Measurements from ENCODE around the gene SMIM31. TPM values are rescaled to one million over a fixed set of nuclear protein-coding genes. Genes with fewer than 3 reads are reported as not detected.

SMIM31 gene
- total and polyA plus RNA-seq, 3 donors from 2014 or later = not detected

DNA sequence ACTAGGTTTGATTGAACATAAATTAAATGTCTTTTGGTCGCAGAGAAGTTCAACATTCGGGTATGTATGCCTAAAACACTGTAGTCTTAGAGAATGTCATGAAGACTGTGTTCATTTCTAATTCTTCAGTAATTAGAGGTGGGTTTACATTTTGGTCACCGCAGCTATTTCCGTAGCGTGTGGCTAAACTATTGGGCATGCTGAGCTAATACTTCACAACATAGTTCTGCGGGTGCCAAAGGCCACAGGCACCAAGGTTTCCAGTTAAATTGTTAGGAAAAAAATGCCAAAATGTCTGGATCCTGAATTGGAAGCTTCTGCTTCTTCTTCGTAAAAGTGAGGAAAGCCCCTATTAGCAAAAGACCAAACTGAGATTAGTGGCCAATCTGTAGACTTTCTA lies 25.1 kb downstream of the SMIM31 start:
- no peak overlapping the region for H3K4me3 ChIP-seq
- no peaks in the 10 kb centered on the region for H3K27me3 ChIP-seq
- no peaks in the 10 kb centered on the region for H3K9me3 ChIP-seq
- H3K4me1 ChIP-seq = no peaks in the 10 kb centered on the region
- no peak for DNase-seq
- intact Hi-C loops (cut with DNase I; ENCODE audit: low total_unique reads) = no loop called here
- no peaks in the 10 kb centered on the region for H3K36me3 ChIP-seq (ENCODE audit: low read depth, missing control alignments)
- TF ChIP-seq POLR2A (IDR thresholded peaks at IDR 0.05) = no peak
- TF ChIP-seq, protein P1, sequence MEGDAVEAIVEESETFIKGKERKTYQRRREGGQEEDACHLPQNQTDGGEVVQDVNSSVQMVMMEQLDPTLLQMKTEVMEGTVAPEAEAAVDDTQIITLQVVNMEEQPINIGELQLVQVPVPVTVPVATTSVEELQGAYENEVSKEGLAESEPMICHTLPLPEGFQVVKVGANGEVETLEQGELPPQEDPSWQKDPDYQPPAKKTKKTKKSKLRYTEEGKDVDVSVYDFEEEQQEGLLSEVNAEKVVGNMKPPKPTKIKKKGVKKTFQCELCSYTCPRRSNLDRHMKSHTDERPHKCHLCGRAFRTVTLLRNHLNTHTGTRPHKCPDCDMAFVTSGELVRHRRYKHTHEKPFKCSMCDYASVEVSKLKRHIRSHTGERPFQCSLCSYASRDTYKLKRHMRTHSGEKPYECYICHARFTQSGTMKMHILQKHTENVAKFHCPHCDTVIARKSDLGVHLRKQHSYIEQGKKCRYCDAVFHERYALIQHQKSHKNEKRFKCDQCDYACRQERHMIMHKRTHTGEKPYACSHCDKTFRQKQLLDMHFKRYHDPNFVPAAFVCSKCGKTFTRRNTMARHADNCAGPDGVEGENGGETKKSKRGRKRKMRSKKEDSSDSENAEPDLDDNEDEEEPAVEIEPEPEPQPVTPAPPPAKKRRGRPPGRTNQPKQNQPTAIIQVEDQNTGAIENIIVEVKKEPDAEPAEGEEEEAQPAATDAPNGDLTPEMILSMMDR (IDR thresholded peaks at IDR 0.05) = no peak
- no peak overlapping the region for H3K27ac ChIP-seq
- 86 to 89% methylated on average over 7 of the region's 7 CpGs for WGBS, 2 donors

DNA sequence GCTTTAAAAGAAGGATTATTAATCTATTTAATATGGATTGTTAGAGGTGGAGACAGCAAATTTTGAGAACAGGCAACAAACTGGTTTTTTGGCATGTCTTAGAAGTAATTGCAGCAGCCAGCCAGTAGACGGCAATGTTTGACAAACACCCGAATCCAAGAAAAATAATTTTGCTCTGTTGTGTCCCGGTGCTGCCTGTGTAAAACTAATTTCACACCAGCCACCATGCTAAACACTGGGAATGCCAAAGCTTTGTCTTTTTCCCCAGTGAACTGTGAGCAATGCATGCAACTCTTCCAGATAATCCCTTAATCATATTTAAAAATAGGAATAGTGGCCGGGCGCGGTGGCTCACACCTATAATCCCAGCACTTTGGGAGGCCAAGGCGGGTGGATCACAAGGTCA lies 25.9 kb downstream of the SMIM31 start:
- no peaks in the 10 kb centered on the region for H3K4me1 ChIP-seq
- no peaks in the 10 kb centered on the region for H3K27me3 ChIP-seq
- no peaks in the 10 kb centered on the region for H3K9me3 ChIP-seq
- no peak overlapping the region for H3K4me3 ChIP-seq
- H3K27ac ChIP-seq = no peak overlapping the region
- TF ChIP-seq POLR2A (IDR thresholded peaks at IDR 0.05) = no peak
- TF ChIP-seq, protein P1 (IDR thresholded peaks at IDR 0.05) = peak; percentile 56 to 82 (median 74)
- H3K36me3 ChIP-seq (ENCODE audit: low read depth, missing control alignments) = no peaks in the 10 kb centered on the region
- 60 to 64% methylated on average over 7 of the region's 7 CpGs for WGBS, 2 donors
- DNase-seq = peak; percentile 45
- intact Hi-C loops (cut with DNase I; ENCODE audit: low total_unique reads) = loop anchor here (10.0 kb wide), 1 partner anchor 305 kb away; no protein-coding TSS in a partner anchor

DNA sequence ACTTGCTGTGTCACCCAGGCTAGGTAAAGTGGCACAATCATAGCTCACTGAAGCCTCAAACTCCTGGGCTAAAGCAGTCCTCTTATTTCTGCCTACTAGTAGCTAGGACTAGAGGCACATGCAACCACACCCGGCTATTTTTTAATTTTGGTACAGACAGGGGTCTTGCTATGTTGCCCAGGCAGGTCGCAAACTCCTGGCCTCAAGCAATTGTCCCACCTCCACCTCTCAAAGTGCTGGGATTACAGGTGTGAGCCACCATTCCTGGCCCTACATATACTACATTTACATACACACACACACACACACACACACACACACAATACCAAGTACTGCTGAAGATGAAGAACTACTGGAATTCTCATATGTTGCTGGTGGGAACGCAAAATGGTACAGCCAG lies 26.9 kb downstream of the SMIM31 start:
- no peak for DNase-seq
- 96% methylated on average over 3 of the region's 3 CpGs for WGBS, 2 donors
- H3K27ac ChIP-seq = no peak overlapping the region
- H3K4me3 ChIP-seq = no peak overlapping the region
- no peaks in the 10 kb centered on the region for H3K27me3 ChIP-seq
- H3K9me3 ChIP-seq = no peaks in the 10 kb centered on the region
- TF ChIP-seq, protein P1 (IDR thresholded peaks at IDR 0.05) = no peak
- no peak for TF ChIP-seq POLR2A (IDR thresholded peaks at IDR 0.05)
- intact Hi-C loops (cut with DNase I; ENCODE audit: low total_unique reads) = loop anchor here (10.0 kb wide), 1 partner anchor 304 kb away; no protein-coding TSS in a partner anchor
- H3K4me1 ChIP-seq = no peaks in the 10 kb centered on the region
- no peaks in the 10 kb centered on the region for H3K36me3 ChIP-seq (ENCODE audit: low read depth, missing control alignments)

GRCh38 chr4:164783976-164784375 lies 30.0 kb downstream of the SMIM31 start:
- 51 to 54% methylated on average over 6 of the region's 6 CpGs for WGBS, 2 donors

More at GRCh38 chr4:164783976-164784375, 30.0 kb downstream of the SMIM31 start:
- no peak for DNase-seq
- H3K27ac ChIP-seq = no peak overlapping the region
- H3K4me3 ChIP-seq = no peak overlapping the region
- intact Hi-C loops (cut with DNase I; ENCODE audit: low total_unique reads) = loop anchor here (10.0 kb wide), 1 partner anchor 301 kb away; no protein-coding TSS in a partner anchor
- no peaks in the 10 kb centered on the region for H3K9me3 ChIP-seq
- TF ChIP-seq, protein P1 (IDR thresholded peaks at IDR 0.05) = no peak
- TF ChIP-seq POLR2A (IDR thresholded peaks at IDR 0.05) = no peak
- no peaks in the 10 kb centered on the region for H3K36me3 ChIP-seq (ENCODE audit: low read depth, missing control alignments)
- H3K4me1 ChIP-seq = no peaks in the 10 kb centered on the region
- H3K27me3 ChIP-seq = no peaks in the 10 kb centered on the region
